SK-N-MC (cell line): ENCODE measurements around the gene IPO5.
A peak's percentile ranks its signal among the peaks of the same experiment; 100 is the strongest.

Source experiments
- DNase-seq: peaks from one replicate; pipeline ENCODE4 v3.0.0-alpha.2; 2011; ENCODE audit warnings: low read depth, low spot score
- H3K27ac ChIP-seq: fragments of 200-600 bp; sonication (generic); 2 replicates; pipeline ENCODE4 v1.5.1; 2016; ENCODE audit warnings: mixed run types
- H3K36me3 ChIP-seq: fragments of 200-600 bp; sonication (generic); 2 replicates; pipeline ENCODE4 v1.6.1; 2017; ENCODE audit warnings: antibody characterized with exemption, low read length, mixed read lengths; ENCODE audit not compliant: insufficient read depth
- H3K4me3 ChIP-seq: fragments of 200-600 bp; sonication (generic); 2 replicates; pipeline ENCODE4 v1.5.1; 2016
- H3K9ac ChIP-seq: fragments of 200-600 bp; sonication (generic); 2 replicates; pipeline ENCODE4 v1.8.0; 2017; ENCODE audit warnings: mixed run types, mixed read lengths; ENCODE audit not compliant: insufficient read length
- H3K9me3 ChIP-seq: fragments of 200-600 bp; sonication (generic); 2 replicates; pipeline ENCODE4 v1.6.1; 2017; ENCODE audit warnings: low read depth, mild to moderate bottlenecking, antibody characterized with exemption, low read length, moderate library complexity, mixed read lengths
- EZH2 ChIP-seq: fragments of 200-600 bp; sonication (generic); IDR thresholded peaks from one replicate; pipeline ENCODE4 v1.6.1; 2017; ENCODE audit warnings: antibody characterized with exemption
- FOXP2 ChIP-seq: optimal IDR thresholded peaks from 2 replicates; pipeline ENCODE3; 2011; ENCODE audit warnings: mild to moderate bottlenecking, moderate library complexity; ENCODE audit not compliant: insufficient read depth; ENCODE audit errors: extremely low read length, control extremely low read depth
- POLR2AphosphoS5 ChIP-seq: IDR thresholded peaks from 2 replicates; pipeline ENCODE4 v1.6.1; 2012; ENCODE audit warnings: mild to moderate bottlenecking, low read depth, low read length, borderline replicate concordance

Gene IPO5

GRCh38 chr13:97953376-97953970 is at the start of gene IPO5:
TSS of gene IPO5 (plus strand) at chr13:97953675. CDS start at chr13:97976697, 23,022 bp downstream.
- TF ChIP-seq POLR2AphosphoS5 (no peak), FOXP2 (no peak), EZH2 (no peak)
- H3K36me3 ChIP-seq: no peaks in the 10 kb centered on the region
- H3K9me3 ChIP-seq: peaks cover 4% of the 10 kb centered on the region; the same call in 1 of the 2 replicates
- no peak for DNase-seq
- peak within 1 kb of the TSS; percentile 60 for H3K27ac ChIP-seq
- peak within 1 kb of the TSS; percentile 33 for H3K9ac ChIP-seq
- no peak within 1 kb of the TSS for H3K4me3 ChIP-seq

DNA sequence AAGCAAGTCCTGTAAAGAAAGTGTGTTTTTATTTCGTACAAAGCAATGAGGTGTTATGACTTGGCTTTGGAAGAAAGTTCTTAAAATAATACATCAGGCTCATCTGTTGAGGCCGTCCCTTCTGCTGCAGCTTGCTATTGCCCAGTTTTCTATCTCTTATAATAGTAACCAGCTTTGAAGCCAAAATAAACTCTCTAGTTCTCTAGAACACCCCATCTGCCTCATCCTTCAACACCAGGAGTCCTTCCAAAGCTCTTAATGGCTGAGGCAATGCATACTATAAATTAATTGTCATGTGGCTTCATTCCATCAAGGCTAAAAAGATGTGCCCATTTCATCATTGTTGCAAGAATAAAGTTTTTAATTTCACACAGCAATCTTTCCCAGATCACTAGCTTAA is 49.4 kb upstream of the IPO5 start:
- no peak overlapping the region for H3K9ac ChIP-seq
- H3K27ac ChIP-seq: no peak overlapping the region
- no peak for TF ChIP-seq FOXP2
- TF ChIP-seq POLR2AphosphoS5: no peak
- TF ChIP-seq EZH2: no peak
- no peak for DNase-seq
- H3K9me3 ChIP-seq: peaks cover 3% of the 10 kb centered on the region; the same call in 1 of the 2 replicates
- H3K4me3 ChIP-seq: no peak overlapping the region
- no peaks in the 10 kb centered on the region for H3K36me3 ChIP-seq

- no peak overlapping the region for H3K9ac ChIP-seq
Measured at GRCh38 chr13:97905517-97905916, 48.0 kb upstream of the IPO5 start.

GRCh38 chr13:97911311-97912138 is 42.0 kb upstream of the IPO5 start:
- DNase-seq: no peak
- Histone ChIP-seq H3K4me3 (no peak overlapping the region), H3K27ac (no peak overlapping the region), H3K9ac (no peak overlapping the region), H3K9me3 (no peaks in the 10 kb centered on the region), H3K36me3 (no peaks in the 10 kb centered on the region)
- TF ChIP-seq FOXP2 (no peak), EZH2 (no peak), POLR2AphosphoS5 (no peak)

More at GRCh38 chr13:97905517-97905916, 48.0 kb upstream of the IPO5 start:
- no peak for DNase-seq
- H3K36me3 ChIP-seq: no peaks in the 10 kb centered on the region
- no peak overlapping the region for H3K4me3 ChIP-seq
- TF ChIP-seq EZH2 (no peak), POLR2AphosphoS5 (no peak), FOXP2 (no peak)
- no peak overlapping the region for H3K27ac ChIP-seq
- no peaks in the 10 kb centered on the region for H3K9me3 ChIP-seq

GRCh38 chr13:97912139-97912535 is 41.3 kb upstream of the IPO5 start:
- Histone ChIP-seq H3K9me3 (no peaks in the 10 kb centered on the region; the same call in 1 of the 2 replicates), H3K4me3 (no peak overlapping the region), H3K9ac (no peak overlapping the region), H3K36me3 (no peaks in the 10 kb centered on the region), H3K27ac (no peak overlapping the region)
- DNase-seq: no peak
- TF ChIP-seq FOXP2 (no peak), EZH2 (no peak), POLR2AphosphoS5 (no peak)

DNA sequence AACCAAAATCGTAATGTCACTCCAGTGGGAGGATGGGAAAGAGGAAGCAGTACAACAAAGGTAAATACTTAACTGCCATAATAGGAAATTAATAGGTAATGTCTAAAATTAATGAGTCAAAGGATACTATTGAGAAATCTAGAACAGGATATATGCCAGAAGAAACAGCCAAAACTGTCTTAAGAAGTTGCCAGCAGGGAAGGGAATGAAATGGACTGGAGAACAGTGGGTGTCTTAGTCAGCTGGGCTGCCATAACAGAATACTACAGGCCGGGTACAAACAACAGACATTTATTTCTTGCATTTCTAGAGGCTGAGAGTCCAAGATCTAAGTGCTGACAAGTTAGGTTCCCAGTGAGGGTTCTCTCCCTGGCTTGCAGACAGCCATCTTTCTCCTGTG is 40.3 kb upstream of the IPO5 start:
- no peak overlapping the region for H3K4me3 ChIP-seq
- DNase-seq: no peak
- TF ChIP-seq FOXP2 (no peak), POLR2AphosphoS5 (no peak), EZH2 (no peak)
- H3K27ac ChIP-seq: no peak overlapping the region
- H3K9me3 ChIP-seq: no peaks in the 10 kb centered on the region; the same call in 1 of the 2 replicates
- H3K9ac ChIP-seq: no peak overlapping the region
- H3K36me3 ChIP-seq: no peaks in the 10 kb centered on the region

GRCh38 chr13:97914540-97914939 is 38.9 kb upstream of the IPO5 start:
- H3K27ac ChIP-seq: no peak overlapping the region
- no peak for DNase-seq
- H3K9ac ChIP-seq: no peak overlapping the region
- no peaks in the 10 kb centered on the region for H3K36me3 ChIP-seq
- TF ChIP-seq POLR2AphosphoS5 (no peak), EZH2 (no peak), FOXP2 (no peak)
- no peak overlapping the region for H3K4me3 ChIP-seq
- H3K9me3 ChIP-seq: no peaks in the 10 kb centered on the region; the same call in 1 of the 2 replicates

DNA sequence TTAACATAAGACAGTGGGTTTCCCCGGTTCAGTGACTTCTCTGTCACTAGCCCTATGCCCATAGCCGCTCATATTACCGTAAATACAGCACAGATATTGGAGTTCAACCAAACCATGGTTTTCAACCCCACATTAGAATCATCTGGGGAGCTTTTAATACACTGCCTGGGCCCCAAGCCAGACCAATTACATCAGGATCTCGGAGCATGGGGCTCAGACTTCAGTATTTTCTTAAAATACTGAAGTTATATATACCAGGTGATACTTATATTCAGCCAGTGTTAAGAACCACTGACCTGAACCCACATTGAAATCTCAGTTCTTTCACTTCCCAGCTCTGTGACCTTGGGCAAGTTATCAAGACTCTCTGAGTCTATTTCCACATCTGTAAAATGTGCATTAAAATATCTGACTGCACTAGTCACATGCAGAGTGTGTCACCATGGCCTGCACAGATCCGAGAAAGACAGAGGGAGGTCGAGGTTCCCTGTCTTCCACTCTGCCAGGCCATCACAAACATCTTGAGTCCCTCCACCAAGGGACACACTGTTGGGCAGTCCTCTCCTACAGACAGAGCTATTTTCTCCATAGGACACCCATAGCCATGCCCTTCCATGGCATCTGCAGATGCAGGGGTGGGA is 32.2 kb upstream of the IPO5 start:
- Histone ChIP-seq H3K9ac (no peak overlapping the region), H3K27ac (peak overlapping the region; percentile 3; the same call in 1 of the 2 replicates), H3K4me3 (no peak overlapping the region), H3K9me3 (no peaks in the 10 kb centered on the region; the same call in 1 of the 2 replicates), H3K36me3 (no peaks in the 10 kb centered on the region)
- no peak for TF ChIP-seq EZH2
- no peak for TF ChIP-seq POLR2AphosphoS5
- TF ChIP-seq FOXP2: no peak
- DNase-seq: no peak
